Right forelimb (tissue), 1 donor: ENCODE measurements around the gene ACSS1.

ENCODE experiments used
- DNase-seq: peaks from one replicate; pipeline ENCODE4 v3.0.0-alpha.2; 2018

ACSS1 gene

GRCh38 chr20:25058847-25059810 is 1.2 kb upstream of the ACSS1 start:
- no peak for DNase-seq

- DNase-seq = peak; percentile 74
Measured at GRCh38 chr20:25057234-25058050, 497 bp downstream of the ACSS1 start.

GRCh38 chr20:25056690-25057233 is 1.2 kb downstream of the ACSS1 start:
- DNase-seq = no peak

DNA sequence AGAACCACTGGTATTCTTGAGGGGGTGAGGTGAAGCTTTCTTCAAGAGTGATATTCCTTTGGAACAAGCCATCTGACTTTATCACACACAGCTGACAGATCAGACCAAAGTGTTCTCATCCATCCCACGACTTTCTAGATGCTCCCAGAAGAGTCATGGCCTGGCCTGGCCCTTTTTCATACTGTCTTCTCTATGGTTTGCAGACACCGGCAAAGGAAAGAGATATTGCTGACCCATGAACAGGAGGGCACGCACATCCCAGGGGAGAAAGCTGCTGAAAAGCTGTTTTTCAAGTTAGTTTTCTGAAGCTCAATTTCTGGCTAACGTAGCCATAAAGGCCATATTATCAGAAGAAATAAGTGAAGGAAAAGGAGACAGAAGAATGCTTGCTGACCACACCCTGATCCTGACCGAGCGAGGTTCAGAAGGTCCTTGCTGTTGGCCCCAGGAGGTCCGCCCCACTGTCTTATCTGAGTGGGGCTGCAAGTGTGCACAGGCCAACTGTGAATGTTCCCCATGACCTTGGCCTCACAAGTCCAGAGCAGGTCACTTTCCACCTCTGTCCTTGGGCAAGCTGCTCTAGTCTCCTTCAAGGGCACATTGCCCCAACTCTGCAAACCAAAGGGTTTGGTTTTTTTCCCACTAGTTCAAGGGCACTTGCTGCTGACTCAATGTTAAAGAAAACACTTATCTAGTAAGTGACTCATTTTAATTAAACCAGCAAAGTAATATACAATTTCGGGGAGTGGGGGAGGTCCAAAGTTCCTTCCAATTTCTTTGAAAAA is 2.0 kb downstream of the ACSS1 start:
- DNase-seq = no peak

GRCh38 chr20:25054995-25055629 is 2.8 kb downstream of the ACSS1 start:
- peak; percentile 26 for DNase-seq

- peak; percentile 15 for DNase-seq
Measured at GRCh38 chr20:25054096-25054820, 3.7 kb downstream of the ACSS1 start.

DNA sequence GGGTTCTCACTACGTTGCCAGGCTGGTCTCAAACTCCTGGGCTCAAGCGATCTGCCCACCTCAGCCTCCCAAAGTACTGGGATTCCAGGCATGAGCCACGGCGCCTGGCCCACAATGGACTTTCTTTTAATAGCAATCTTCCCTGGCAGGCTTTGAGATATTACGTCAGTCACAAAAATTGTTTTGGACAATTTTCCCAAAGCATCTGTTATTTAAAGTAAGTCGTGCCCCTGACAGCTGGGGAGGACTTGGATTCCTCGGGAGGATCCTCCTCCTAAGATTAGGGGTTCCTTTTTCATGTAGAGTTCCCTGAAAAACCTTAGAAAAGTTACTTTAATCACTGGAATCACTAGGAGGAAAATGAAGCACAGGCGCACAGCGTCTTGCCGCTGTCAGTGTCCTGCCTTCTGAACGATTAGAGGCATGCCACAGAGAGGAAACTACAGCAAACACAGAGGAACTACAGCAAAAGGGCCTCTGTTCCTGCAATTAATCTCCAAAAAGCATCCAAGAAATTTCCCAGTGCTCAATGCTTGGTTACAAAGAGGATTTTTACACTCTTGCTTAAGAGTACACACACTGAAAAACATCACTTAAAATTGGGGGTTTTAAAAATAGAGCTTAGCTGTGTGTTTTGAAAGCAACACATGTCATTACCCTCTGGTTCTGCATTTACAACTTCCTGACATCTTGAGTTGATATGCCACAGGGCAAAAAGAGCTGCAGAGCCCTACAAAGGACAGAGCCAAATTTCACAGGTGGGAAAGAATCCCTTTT is 4.5 kb downstream of the ACSS1 start:
- DNase-seq = peak; percentile 79

DNA sequence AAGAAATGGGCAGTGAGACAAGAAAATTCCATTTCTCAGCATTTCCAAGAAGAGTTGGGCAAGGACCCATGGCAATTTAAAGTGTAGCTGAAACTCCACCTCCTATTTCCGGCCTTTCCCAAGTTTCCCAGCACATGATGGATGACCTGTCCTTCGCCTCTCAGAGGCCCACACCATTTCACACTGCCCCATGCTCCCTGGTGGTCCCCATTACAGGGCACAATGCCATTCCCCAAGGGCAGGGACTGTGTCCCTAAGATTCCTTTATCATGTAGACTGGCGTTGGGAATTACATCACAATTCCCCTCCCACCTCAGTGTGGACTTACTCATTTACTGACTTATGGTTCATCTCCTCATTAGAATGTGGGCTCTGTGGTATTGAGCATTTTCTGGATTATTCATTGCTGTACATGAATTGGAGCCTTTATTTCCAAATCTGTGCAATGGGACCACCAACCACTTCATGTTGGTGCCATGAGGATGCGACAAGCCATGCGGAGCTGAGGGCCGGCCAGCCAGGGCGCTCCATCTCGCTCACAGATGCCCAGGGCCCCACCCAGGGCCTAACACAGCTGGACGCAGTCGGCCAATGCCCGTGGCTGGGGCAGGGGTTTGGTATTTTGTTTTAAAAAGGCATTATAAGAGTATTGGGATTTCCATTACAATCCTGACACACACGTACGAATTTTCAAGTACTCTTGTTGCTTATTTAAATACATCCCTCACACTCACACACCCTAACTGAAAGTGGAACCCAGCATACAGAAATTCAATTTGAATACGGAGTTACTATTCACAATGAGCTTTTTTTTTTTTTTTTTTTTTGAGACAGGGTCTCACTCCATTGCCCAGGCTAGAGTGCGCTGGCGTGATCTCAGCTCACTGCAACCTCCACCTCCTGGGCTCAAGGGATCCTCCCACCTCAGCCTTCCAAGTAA is 5.4 kb downstream of the ACSS1 start:
- DNase-seq = peak; percentile 50

DNA sequence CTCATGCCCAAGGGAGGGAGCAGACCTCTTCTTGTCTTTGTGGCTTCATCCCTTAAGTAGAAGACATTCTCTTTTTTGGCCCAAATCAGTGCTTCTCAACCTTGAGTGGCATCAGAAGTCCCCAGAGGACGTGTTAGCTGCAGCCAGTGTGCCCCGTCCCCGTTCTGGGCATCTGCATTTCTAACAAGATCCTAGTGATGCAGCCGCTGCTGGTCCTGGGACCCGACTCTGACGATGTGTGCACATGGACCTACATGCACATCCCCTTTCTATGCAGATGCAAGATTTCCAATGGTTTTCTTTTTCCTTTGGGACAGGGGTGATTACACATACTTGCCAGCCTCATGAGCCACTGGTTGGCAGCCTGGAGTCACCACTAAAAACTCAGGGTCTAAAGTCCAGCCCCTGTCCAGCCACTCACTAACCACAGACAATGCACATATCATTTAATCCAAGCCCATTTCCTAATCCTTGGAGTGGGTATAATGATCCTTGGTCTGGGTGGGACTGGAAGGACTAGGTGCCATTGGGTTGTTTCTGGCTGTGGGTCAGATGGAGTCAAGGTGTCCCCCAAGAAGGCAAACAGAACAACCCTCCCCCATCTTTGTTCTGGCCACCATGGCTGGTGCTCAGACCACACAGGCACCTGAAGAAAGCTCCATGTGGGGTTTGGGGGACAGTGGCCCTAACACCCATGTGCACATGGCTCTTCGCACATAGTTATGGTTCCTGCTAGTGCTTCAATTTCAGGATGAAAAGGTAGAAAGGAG is 6.4 kb downstream of the ACSS1 start:
- DNase-seq = peak; percentile 27

- no peak for DNase-seq
Measured at GRCh38 chr20:25050501-25051350, 7.2 kb downstream of the ACSS1 start.

DNA sequence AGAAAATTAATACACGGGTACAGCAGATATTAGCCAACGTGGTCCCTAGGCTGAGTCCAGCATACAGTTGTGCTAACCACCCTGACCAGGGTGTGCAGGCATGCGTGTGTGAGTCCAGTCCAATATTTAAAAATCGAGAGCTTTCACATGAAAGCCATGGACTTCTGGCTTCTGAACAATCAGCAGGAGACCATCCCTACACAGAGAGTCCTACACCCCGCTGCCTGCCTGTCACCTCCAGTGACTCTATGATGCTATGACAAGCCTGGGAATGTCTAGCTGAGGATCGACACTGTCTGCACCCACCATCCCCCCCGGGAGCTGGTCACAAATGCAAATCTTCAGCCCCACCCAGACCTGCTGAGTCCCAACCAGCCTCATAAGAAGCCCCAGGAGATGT is 7.9 kb downstream of the ACSS1 start:
- DNase-seq = no peak

GRCh38 chr20:25049261-25050060 is 8.5 kb downstream of the ACSS1 start:
- peak; percentile 38 for DNase-seq

- DNase-seq = peak; percentile 32
Measured at GRCh38 chr20:25048519-25048952, 9.4 kb downstream of the ACSS1 start.

DNA sequence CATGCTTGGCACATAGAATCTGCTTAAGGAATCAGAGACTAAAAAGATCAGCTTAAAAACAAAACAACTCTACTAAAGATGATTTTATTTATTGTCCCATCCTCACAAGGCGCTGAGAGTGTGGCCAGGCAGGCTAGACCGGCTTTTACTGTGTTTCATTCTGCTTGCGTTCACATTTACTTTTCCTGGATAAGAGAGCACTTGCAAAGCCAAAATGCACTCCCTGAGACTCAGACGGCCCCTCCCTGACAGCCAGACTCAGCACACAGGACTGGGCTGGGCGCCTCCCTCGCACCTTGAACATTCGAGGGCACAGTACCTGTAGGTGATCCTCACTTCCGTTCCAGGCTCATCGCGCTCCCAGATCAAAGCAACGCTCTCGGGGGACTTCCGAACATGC is 10.2 kb downstream of the ACSS1 start:
- peak; percentile 24 for DNase-seq

DNA sequence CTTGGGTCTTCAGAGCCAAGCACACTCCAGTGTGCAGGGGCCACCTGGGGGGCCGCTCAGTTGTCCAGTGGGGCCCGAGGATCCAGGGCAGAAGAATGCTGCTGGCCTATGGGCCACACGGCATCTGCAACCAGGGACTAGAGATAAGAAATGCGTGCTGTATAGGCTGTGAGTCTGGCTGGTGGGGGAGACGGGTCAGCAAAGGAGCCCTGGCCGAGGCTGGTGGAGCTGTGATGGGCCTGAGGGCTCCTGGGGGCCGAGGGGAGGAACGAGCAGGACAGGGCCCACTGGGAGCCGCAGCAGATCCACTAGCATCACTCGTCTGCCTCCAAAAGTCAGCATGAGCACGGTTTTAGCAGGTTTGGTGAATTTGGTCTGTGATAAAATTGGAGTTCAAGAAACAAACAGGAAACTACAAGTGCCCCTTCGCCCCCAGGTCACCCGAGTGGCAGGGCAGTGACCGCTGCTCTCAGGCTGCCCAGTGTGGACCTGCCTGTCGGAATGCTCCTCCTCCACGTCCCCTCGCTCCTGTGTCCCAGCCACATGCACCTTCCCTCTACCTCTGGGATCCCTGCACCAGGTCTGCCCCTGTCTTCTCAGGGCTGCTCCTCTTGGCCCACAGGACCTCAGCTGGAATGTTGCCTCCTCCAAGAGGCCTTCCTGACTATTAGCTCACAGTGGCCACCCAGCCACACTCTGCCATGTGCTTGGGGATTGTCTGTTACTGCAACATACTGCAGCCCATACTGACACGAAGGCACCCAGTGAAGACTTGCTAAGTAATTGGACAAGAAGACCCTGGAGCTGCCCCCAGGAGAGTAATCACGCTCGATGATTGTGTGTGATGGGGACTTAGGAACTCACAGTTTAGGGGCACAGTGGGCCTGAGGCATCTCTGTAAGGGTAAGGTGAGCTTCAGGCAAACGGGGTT is 10.9 kb downstream of the ACSS1 start:
- peak; percentile 27 for DNase-seq
